Measurements from ENCODE around the gene SDR9C7.
"Not testable (repeated sequence)": the region's sequence is repeated elsewhere in the genome, so short reads cannot be mapped to it uniquely, and the experiment has no call there.

SDR9C7 gene
- total RNA-seq: 0 to 0.39 (median 0.09) reads per million in 3 donors

DNA sequence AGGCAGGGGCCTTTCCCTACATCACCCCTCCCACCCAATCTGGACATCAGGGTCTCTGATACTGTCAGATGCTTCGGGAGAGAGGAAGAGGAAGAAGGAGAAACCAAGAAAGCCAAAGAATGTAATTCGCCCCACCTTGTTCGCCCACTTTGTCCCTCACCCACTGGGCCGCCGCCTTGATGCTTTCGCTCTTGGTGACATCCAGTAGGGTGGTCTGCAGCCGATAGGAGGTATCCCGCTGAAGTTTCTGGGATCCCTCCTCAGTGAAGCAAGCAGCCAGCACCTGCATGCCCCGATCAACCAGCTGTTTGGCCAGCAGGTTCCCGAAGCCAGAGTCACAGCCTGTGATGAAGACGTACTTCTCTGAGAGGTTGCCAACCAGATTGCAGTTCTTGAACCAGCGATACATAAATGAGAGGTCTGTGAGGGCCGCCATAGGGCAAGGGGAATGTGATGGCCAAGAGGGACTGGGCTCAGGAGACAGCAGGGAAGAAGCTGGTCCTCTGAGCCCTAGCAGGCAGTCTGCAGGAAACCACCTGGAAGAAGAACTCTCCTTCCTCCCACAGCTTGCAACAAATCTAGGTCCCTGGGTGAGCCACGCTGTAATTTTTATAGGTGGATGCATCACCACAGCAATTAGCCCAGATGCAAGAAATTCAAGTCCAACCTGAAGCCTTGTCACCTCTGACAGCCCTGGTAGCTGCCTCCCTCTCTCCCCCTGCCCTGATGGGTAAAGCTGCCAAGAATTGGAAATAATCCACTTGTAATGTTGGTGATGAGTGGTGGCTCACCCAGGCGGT, at the start of gene SDR9C7:
TSS of gene SDR9C7 (minus strand) at position 583 of the 800 bp plus-strand sequence. CDS start at position 436, 147 bp downstream.
- H3K36me3 ChIP-seq (ENCODE audit: control insufficient read depth, insufficient read depth, low read length): no peaks in the 10 kb centered on the region
- H3K9me3 ChIP-seq (ENCODE audit: control insufficient read depth, low read length): no peaks in the 10 kb centered on the region
- no peak within 1 kb of the TSS for H3K27ac ChIP-seq (ENCODE audit: insufficient read depth, low read length, poor library complexity, severe bottlenecking)
- DNase-seq: no peak
- no peaks in the 10 kb centered on the region for H3K4me1 ChIP-seq (ENCODE audit: control insufficient read depth, insufficient read depth, low read length, poor library complexity, severe bottlenecking)
- H3K27me3 ChIP-seq (replicated peaks; ENCODE audit: control insufficient read depth, insufficient read depth, low read length, poor library complexity, severe bottlenecking): no peaks in the 10 kb centered on the region
- H3K4me3 ChIP-seq (ENCODE audit: insufficient read depth, low read depth, low read length, poor library complexity, severe bottlenecking): no peak within 1 kb of the TSS

DNA sequence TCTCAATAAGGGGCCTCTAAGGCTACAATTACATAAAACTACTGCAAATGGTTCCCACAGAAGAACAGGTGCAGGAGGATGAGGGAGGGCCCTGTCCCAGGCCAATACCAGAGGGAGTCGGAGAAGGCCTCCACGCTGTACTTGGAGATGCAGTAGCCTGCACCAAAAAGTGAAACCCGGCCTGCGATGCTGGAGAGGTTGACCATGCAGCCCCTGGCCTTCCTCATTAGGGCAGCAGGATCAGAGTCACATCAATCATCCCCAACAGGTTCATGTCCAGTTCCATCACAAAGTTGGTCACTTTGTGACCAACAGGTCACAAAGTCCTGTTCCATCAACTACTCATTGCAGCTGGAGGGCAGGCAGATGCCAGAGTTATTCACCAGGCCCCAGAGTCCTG, 49.2 kb upstream of the SDR9C7 start:
- H3K27me3 ChIP-seq (replicated peaks; ENCODE audit: control insufficient read depth, insufficient read depth, low read length, poor library complexity, severe bottlenecking): no peaks in the 10 kb centered on the region

DNA sequence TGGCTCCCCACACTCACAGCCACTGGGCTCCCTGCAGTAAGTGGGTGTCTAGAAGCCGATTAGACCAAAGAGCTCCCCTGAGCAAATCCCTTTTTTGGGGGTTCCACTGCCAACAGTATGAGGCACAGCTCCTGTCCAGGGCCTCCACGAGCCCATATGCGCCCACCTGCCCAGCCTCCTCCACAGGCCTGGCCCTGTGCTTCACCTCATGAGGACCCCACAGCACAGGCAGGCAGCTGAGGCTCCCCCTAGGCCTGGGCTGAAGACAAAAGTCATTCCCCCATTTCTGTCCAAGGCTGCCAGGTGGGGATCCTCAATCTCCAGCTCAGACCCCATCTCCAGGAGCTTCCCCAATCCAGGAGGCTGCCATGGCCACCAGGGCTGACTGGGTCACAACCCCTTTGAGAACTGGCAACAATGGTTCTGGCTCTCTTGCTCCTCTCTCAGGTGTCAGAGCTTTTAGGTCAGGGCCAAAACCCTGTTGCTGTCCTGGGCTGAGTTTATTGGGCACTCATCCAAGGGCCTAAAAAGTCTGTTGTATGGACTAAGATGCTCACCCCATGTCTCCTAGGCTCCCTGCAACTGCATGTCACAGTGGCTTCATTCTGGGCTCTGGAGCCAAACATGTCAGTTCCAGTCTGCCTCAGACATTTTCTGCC, 48.5 kb upstream of the SDR9C7 start:
- H3K9me3 ChIP-seq (ENCODE audit: control insufficient read depth, low read length); H3K4me1 ChIP-seq (ENCODE audit: control insufficient read depth, insufficient read depth, low read length, poor library complexity, severe bottlenecking); H3K36me3 ChIP-seq (ENCODE audit: control insufficient read depth, insufficient read depth, low read length); H3K27me3 ChIP-seq (replicated peaks; ENCODE audit: control insufficient read depth, insufficient read depth, low read length, poor library complexity, severe bottlenecking); H3K4me3 ChIP-seq (ENCODE audit: insufficient read depth, low read depth, low read length, poor library complexity, severe bottlenecking); H3K27ac ChIP-seq (ENCODE audit: insufficient read depth, low read length, poor library complexity, severe bottlenecking); DNase-seq: not testable (repeated sequence)

More for the DNA sequence above, 49.2 kb upstream of the SDR9C7 start:
- H3K27ac ChIP-seq (ENCODE audit: insufficient read depth, low read length, poor library complexity, severe bottlenecking): no peak overlapping the region
- no peaks in the 10 kb centered on the region for H3K9me3 ChIP-seq (ENCODE audit: control insufficient read depth, low read length)
- H3K4me3 ChIP-seq (ENCODE audit: insufficient read depth, low read depth, low read length, poor library complexity, severe bottlenecking): no peak overlapping the region
- peaks cover 5% of the 10 kb centered on the region for H3K4me1 ChIP-seq (ENCODE audit: control insufficient read depth, insufficient read depth, low read length, poor library complexity, severe bottlenecking)
- DNase-seq: no peak
- H3K36me3 ChIP-seq (ENCODE audit: control insufficient read depth, insufficient read depth, low read length): no peaks in the 10 kb centered on the region

DNA sequence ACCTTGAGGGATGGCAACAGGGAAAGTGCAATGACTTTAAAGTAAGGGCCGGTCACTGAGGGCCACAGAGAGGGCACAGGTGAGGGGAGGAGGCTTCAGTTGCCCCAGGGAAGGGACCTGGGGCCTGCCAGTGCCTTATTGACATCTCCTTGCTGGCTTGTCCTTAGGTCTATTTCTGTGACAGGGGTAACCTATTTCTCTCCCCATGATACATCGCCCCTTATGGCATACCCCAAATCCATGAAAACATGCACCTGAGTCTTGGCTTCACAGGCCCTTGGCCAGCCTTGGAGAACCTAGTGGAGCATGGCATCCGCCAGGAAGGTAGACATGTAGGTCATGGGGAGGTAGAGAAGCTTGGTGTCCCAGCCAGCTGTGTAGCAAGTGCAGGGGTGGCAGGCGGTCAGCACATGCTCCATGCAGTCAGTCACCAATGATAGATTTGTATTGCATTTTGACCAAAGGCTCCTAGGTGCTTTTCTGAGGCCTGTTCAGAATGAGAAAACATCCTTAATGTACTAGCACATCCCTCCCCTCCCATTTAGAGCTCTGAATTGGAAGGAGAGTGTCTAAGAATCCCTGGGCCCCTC, 46.8 kb upstream of the SDR9C7 start:
- Histone ChIP-seq H3K4me1 (ENCODE audit: control insufficient read depth, insufficient read depth, low read length, poor library complexity, severe bottlenecking) (no peaks in the 10 kb centered on the region), H3K9me3 (ENCODE audit: control insufficient read depth, low read length) (no peaks in the 10 kb centered on the region), H3K27ac (ENCODE audit: insufficient read depth, low read length, poor library complexity, severe bottlenecking) (no peak overlapping the region), H3K36me3 (ENCODE audit: control insufficient read depth, insufficient read depth, low read length) (no peaks in the 10 kb centered on the region), H3K27me3 (replicated peaks; ENCODE audit: control insufficient read depth, insufficient read depth, low read length, poor library complexity, severe bottlenecking) (no peaks in the 10 kb centered on the region), H3K4me3 (ENCODE audit: insufficient read depth, low read depth, low read length, poor library complexity, severe bottlenecking) (no peak overlapping the region)
- no peak for DNase-seq

DNA sequence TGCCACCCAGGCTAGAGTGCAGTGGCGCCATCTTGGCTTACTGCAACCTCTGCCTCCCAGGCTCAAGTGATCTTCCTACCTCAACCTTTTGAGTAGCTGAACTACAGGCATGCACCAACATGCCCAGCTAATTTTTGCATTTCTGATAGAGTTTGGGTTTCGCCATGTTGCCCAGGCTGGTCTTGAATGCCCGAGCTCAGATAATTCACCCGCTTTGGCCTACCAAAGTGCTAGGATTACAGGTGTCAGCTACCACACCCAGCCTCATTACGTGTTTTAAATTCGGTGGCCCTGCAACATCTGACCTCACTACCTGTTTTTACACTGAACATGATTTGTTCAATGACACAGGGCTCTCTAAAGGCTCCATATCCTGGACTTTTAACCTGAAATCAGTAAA, 46.1 kb upstream of the SDR9C7 start:
- Histone ChIP-seq H3K4me1 (ENCODE audit: control insufficient read depth, insufficient read depth, low read length, poor library complexity, severe bottlenecking) (no peaks in the 10 kb centered on the region), H3K27ac (ENCODE audit: insufficient read depth, low read length, poor library complexity, severe bottlenecking) (no peak overlapping the region), H3K9me3 (ENCODE audit: control insufficient read depth, low read length) (no peaks in the 10 kb centered on the region), H3K36me3 (ENCODE audit: control insufficient read depth, insufficient read depth, low read length) (no peaks in the 10 kb centered on the region), H3K4me3 (ENCODE audit: insufficient read depth, low read depth, low read length, poor library complexity, severe bottlenecking) (no peak overlapping the region), H3K27me3 (replicated peaks; ENCODE audit: control insufficient read depth, insufficient read depth, low read length, poor library complexity, severe bottlenecking) (no peaks in the 10 kb centered on the region)
- DNase-seq: no peak

DNA sequence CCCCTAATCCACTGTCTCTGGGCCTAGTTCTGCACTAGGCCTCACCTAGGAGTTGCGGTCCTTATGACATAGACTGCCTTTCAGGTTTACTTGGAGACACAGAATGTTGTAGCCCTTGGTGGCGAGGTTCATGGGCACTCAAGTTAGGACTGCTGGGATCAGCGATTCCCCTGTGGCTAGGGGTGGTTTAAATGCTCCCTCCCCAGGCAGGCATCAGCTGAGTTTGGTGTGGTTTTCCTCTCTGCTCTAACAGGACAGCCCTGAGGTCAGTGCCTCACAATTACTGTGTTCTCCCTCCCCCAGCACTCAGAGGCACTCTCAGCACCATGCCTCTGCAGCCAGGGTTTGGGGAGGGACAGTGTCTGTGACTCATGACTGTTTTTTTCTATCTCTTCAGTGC, 45.4 kb upstream of the SDR9C7 start:
- H3K27me3 ChIP-seq (replicated peaks; ENCODE audit: control insufficient read depth, insufficient read depth, low read length, poor library complexity, severe bottlenecking): no peaks in the 10 kb centered on the region
- H3K27ac ChIP-seq (ENCODE audit: insufficient read depth, low read length, poor library complexity, severe bottlenecking): no peak overlapping the region
- no peak for DNase-seq
- H3K4me3 ChIP-seq (ENCODE audit: insufficient read depth, low read depth, low read length, poor library complexity, severe bottlenecking): no peak overlapping the region
- H3K4me1 ChIP-seq (ENCODE audit: control insufficient read depth, insufficient read depth, low read length, poor library complexity, severe bottlenecking): no peaks in the 10 kb centered on the region
- H3K36me3 ChIP-seq (ENCODE audit: control insufficient read depth, insufficient read depth, low read length): no peaks in the 10 kb centered on the region
- H3K9me3 ChIP-seq (ENCODE audit: control insufficient read depth, low read length): no peaks in the 10 kb centered on the region

DNA sequence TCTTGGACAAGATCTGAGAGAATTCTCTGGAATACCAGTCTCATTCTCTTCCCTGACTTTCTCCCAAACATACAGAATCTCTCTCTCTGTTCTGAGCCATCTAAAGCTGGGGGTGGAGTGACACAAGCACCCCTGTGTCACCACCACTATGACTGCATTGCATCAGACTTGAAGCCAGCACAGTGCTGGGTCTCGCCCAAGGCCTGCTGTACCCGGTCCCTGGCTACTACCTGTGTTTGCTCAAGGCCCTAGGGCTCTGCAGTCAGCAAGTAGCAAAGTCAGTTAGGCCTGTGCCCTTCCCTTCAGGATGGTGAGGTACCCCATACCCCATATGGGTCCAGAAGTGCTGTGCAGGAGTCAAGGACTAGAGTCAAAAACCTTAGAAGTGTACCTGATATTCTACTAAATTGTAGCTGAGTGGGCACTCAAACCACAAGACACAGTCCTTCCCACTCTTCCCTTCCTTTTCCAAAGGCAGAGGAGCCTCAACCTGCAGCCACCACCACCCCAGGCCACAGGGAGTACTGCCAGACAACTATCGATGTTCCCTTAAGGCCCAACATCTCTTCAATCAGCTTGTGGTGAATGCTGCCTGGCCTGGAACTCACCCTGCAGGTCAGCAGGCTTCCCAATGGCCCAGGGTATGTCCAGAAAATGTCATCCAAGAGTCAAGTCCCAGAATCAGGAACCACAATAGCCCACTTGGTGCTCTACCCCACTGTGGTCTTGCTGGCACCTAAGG, 44.4 kb upstream of the SDR9C7 start:
- no peaks in the 10 kb centered on the region for H3K4me1 ChIP-seq (ENCODE audit: control insufficient read depth, insufficient read depth, low read length, poor library complexity, severe bottlenecking)
- no peak for DNase-seq
- no peaks in the 10 kb centered on the region for H3K9me3 ChIP-seq (ENCODE audit: control insufficient read depth, low read length)
- H3K27ac ChIP-seq (ENCODE audit: insufficient read depth, low read length, poor library complexity, severe bottlenecking): no peak overlapping the region
- no peaks in the 10 kb centered on the region for H3K27me3 ChIP-seq (replicated peaks; ENCODE audit: control insufficient read depth, insufficient read depth, low read length, poor library complexity, severe bottlenecking)
- no peaks in the 10 kb centered on the region for H3K36me3 ChIP-seq (ENCODE audit: control insufficient read depth, insufficient read depth, low read length)
- H3K4me3 ChIP-seq (ENCODE audit: insufficient read depth, low read depth, low read length, poor library complexity, severe bottlenecking): no peak overlapping the region

DNA sequence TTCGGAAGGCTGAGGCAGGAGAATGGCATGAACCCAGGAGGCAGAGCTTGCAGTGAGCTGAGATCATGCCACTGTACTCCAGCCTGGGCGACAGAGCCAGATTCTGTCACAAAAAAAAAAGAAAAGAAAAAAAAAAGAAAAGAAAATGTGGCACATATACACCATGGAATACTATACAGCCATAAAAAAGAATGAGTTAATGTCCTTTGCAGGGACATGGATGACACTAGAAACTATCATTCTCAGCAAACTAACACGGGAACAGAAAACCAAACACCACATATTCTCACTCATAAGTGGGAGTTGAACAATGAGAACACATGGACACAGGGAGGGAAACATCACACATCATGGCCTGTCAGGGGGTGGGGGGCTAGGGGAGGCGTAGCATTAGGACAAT, 43.2 kb upstream of the SDR9C7 start:
- not testable (repeated sequence) for H3K36me3 ChIP-seq (ENCODE audit: control insufficient read depth, insufficient read depth, low read length); DNase-seq; H3K27me3 ChIP-seq (replicated peaks; ENCODE audit: control insufficient read depth, insufficient read depth, low read length, poor library complexity, severe bottlenecking); H3K27ac ChIP-seq (ENCODE audit: insufficient read depth, low read length, poor library complexity, severe bottlenecking); H3K4me3 ChIP-seq (ENCODE audit: insufficient read depth, low read depth, low read length, poor library complexity, severe bottlenecking); H3K9me3 ChIP-seq (ENCODE audit: control insufficient read depth, low read length); H3K4me1 ChIP-seq (ENCODE audit: control insufficient read depth, insufficient read depth, low read length, poor library complexity, severe bottlenecking)

DNA sequence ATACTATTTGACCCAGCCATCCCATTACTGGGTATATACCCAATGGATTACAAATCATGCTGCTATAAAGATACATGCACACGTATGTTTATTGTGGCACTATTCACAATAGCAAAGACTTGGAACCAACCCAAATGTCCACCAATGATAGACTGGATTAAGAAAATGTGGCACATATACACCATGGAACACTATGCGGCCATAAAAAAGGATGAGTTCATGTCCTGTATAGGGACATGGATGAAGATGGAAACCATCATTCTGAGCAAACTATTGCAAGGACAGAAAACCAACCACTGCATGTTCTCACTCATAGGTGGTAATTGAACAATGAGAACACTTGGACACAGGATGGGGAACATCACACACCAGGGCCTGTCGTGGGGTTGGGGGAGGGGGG, 40.0 kb upstream of the SDR9C7 start:
- not testable (repeated sequence) for DNase-seq; H3K27me3 ChIP-seq (replicated peaks; ENCODE audit: control insufficient read depth, insufficient read depth, low read length, poor library complexity, severe bottlenecking); H3K4me1 ChIP-seq (ENCODE audit: control insufficient read depth, insufficient read depth, low read length, poor library complexity, severe bottlenecking); H3K9me3 ChIP-seq (ENCODE audit: control insufficient read depth, low read length); H3K36me3 ChIP-seq (ENCODE audit: control insufficient read depth, insufficient read depth, low read length); H3K27ac ChIP-seq (ENCODE audit: insufficient read depth, low read length, poor library complexity, severe bottlenecking); H3K4me3 ChIP-seq (ENCODE audit: insufficient read depth, low read depth, low read length, poor library complexity, severe bottlenecking)

All from effector memory CD4-positive, alpha-beta T cell (primary cell).